HG02678 (cell line): ENCODE measurements around the gene ZNHIT2.
"Not testable (repeated sequence)": the region's sequence is repeated elsewhere in the genome, so short reads cannot be mapped to it uniquely, and the experiment has no call there.

Experiments
- ATAC-seq: cut with Tn5 transposase; IDR thresholded peaks from one replicate; pipeline ENCODE4 v1.9.1; 2021; ENCODE audit warnings: mild to moderate bottlenecking, moderate library complexity; ENCODE audit not compliant: unreplicated experiment

Gene ZNHIT2

GRCh38 chr11:65121447-65121864, 4.0 kb upstream of the ZNHIT2 start:
- ATAC-seq, result no peak

- ATAC-seq, result no peak
Observed at GRCh38 chr11:65120831-65121230, 3.3 kb upstream of the ZNHIT2 start.

- ATAC-seq, result no peak
Observed at GRCh38 chr11:65119670-65119995, 2.1 kb upstream of the ZNHIT2 start.

GRCh38 chr11:65118891-65119669, 1.6 kb upstream of the ZNHIT2 start:
- not testable (repeated sequence) for ATAC-seq

- ATAC-seq, result no peak
Observed at GRCh38 chr11:65118097-65118837, 766 bp upstream of the ZNHIT2 start.

GRCh38 chr11:65116370-65117205, 913 bp downstream of the ZNHIT2 start:
- no peak for ATAC-seq

- no peak for ATAC-seq
Observed at GRCh38 chr11:65115361-65116082, 2.0 kb downstream of the ZNHIT2 start.

- ATAC-seq, result no peak
Observed at GRCh38 chr11:65114538-65115171, 2.8 kb downstream of the ZNHIT2 start.

GRCh38 chr11:65113839-65114238, 3.7 kb downstream of the ZNHIT2 start:
- ATAC-seq, result no peak

GRCh38 chr11:65113361-65113756, 4.1 kb downstream of the ZNHIT2 start:
- ATAC-seq, result no peak

- ATAC-seq, result no peak
Observed at GRCh38 chr11:65112546-65113360, 4.7 kb downstream of the ZNHIT2 start.

GRCh38 chr11:65111744-65112545, 5.6 kb downstream of the ZNHIT2 start, which contains the start of gene TM7SF2:
TSS of gene TM7SF2 (plus strand) at chr11:65111872. CDS start at chr11:65112016, 144 bp downstream.
- ATAC-seq, result peak; percentile 77

- no peak for ATAC-seq
Observed at GRCh38 chr11:65111159-65111743, 6.2 kb downstream of the ZNHIT2 start.

- ATAC-seq, result no peak
Observed at GRCh38 chr11:65110354-65110861, 7.1 kb downstream of the ZNHIT2 start.

GRCh38 chr11:65109231-65110198, 8.0 kb downstream of the ZNHIT2 start:
- no peak for ATAC-seq

- ATAC-seq, result no peak
Observed at GRCh38 chr11:65108469-65109123, 8.9 kb downstream of the ZNHIT2 start.
